Measurements from ENCODE around the gene BMP2K.

Gene BMP2K

GRCh38 chr4:78772526-78773091, 3.5 kb upstream of the BMP2K start:
- H3K9me3 ChIP-seq (ENCODE audit: insufficient read depth, low read depth, low read length): no peaks in the 10 kb centered on the region
- peaks cover 44% of the 10 kb centered on the region for H3K4me1 ChIP-seq (ENCODE audit: insufficient read depth, low read length, poor library complexity, severe bottlenecking)
- H3K4me2 ChIP-seq (ENCODE audit: low read depth, low read length, poor library complexity, severe bottlenecking): no peak overlapping the region
- no peaks in the 10 kb centered on the region for H3K27me3 ChIP-seq (ENCODE audit: insufficient read depth, low read length, poor library complexity, severe bottlenecking)
- no peaks in the 10 kb centered on the region for H3K36me3 ChIP-seq (ENCODE audit: insufficient read depth, low read length)
- peaks cover 11% of the 10 kb centered on the region; the same call in 1 of the 2 replicates for H3F3A ChIP-seq (ENCODE audit: low read depth)
- H3K9me2 ChIP-seq (replicated peaks; ENCODE audit: low read depth, low read length): no peaks in the 10 kb centered on the region
- no peak overlapping the region for H3K4me3 ChIP-seq (ENCODE audit: low read length, poor library complexity, severe bottlenecking)
- H3K79me2 ChIP-seq (ENCODE audit: insufficient read depth, low read length): peaks cover 22% of the 10 kb centered on the region
- no peak overlapping the region for H2AFZ ChIP-seq (ENCODE audit: low read length)
- no peak overlapping the region for H3K9ac ChIP-seq (ENCODE audit: low read depth, low read length, poor library complexity, severe bottlenecking)
- H4K20me1 ChIP-seq (ENCODE audit: insufficient read depth, low read length, poor library complexity, severe bottlenecking): peaks cover 7% of the 10 kb centered on the region
- no peak for TF ChIP-seq EZH2phosphoT487 (IDR thresholded peaks at IDR 0.05; ENCODE audit: borderline replicate concordance)
- TF ChIP-seq CTCF (conservative IDR thresholded peaks at IDR 0.05; ENCODE audit: low read length): no peak

DNA sequence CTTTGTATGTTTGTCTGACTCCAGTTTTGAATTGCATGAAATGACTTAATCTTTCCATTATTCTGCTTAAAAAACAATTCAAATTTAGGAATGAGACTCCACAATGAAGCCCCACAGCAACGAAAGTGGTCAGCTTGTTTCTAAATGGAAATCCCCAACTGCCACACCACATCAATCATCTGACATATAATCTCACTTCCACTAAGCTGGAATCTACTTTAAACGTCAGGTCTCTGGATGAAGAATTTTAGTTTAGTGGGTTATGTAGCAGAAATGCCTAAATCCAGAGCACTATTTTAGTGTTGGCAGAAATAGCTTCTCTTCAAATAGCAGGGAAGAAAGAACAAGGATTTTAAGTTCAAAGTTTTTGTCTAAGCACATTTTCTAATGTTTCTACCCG, 1.7 kb upstream of the BMP2K start:
- Histone ChIP-seq H3K79me2 (ENCODE audit: insufficient read depth, low read length) (peaks cover 40% of the 10 kb centered on the region), H3K9me2 (replicated peaks; ENCODE audit: low read depth, low read length) (no peaks in the 10 kb centered on the region), H4K20me1 (ENCODE audit: insufficient read depth, low read length, poor library complexity, severe bottlenecking) (peaks cover 23% of the 10 kb centered on the region), H3K36me3 (ENCODE audit: insufficient read depth, low read length) (no peaks in the 10 kb centered on the region), H3K9ac (ENCODE audit: low read depth, low read length, poor library complexity, severe bottlenecking) (peak overlapping the region; percentile 99), H3K27me3 (ENCODE audit: insufficient read depth, low read length, poor library complexity, severe bottlenecking) (no peaks in the 10 kb centered on the region), H2AFZ (ENCODE audit: low read length) (no peak overlapping the region), H3K4me3 (ENCODE audit: low read length, poor library complexity, severe bottlenecking) (peak overlapping the region; percentile 95), H3K4me1 (ENCODE audit: insufficient read depth, low read length, poor library complexity, severe bottlenecking) (peaks cover 42% of the 10 kb centered on the region), H3K9me3 (ENCODE audit: insufficient read depth, low read depth, low read length) (no peaks in the 10 kb centered on the region), H3K4me2 (ENCODE audit: low read depth, low read length, poor library complexity, severe bottlenecking) (peak overlapping the region; percentile 98), H3F3A (ENCODE audit: low read depth) (peaks cover 11% of the 10 kb centered on the region; the same call in 1 of the 2 replicates)
- TF ChIP-seq EZH2phosphoT487 (IDR thresholded peaks at IDR 0.05; ENCODE audit: borderline replicate concordance) (no peak), CTCF (conservative IDR thresholded peaks at IDR 0.05; ENCODE audit: low read length) (no peak)

DNA sequence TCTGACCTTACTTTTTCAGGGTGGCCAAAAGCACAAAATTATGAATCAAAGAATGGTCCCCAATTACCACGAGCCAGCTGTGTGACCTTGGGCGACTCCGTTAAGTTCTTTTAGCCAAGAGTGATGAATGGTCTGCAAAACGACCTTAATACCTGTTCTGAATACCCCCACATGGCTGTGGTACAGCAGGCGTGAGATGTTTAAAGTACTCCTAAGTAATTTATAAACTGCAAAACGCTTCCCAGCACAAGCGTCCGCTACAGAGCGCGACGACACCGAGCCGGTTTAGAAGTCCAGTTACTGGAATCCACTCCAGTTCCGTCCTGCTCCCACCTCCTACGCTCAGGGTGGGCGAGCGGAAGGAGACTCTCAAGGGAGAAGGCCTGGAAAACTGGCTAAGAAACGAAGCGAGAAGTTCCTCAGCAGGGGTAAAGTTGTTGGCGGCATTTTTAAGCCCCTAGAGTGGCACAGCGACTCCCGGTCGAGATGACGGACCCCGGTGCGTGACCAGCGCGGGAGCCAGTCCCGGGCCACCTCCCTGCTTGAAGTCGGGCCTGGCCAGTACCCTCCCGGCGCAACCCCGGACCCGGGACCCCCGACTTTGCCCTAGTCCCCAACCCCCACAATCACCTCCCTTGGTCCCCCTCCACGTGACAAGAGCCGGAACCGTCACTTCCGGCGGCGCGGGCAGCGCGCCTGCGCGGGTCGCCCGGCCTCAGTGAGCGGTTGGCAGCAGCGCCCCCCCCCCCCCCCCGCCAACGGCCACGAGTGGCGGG, 659 bp upstream of the BMP2K start:
- peaks cover 34% of the 10 kb centered on the region for H4K20me1 ChIP-seq (ENCODE audit: insufficient read depth, low read length, poor library complexity, severe bottlenecking)
- no peaks in the 10 kb centered on the region for H3K9me3 ChIP-seq (ENCODE audit: insufficient read depth, low read depth, low read length)
- peaks cover 42% of the 10 kb centered on the region for H3K4me1 ChIP-seq (ENCODE audit: insufficient read depth, low read length, poor library complexity, severe bottlenecking)
- peak overlapping the region; percentile 99 for H3K9ac ChIP-seq (ENCODE audit: low read depth, low read length, poor library complexity, severe bottlenecking)
- H3K36me3 ChIP-seq (ENCODE audit: insufficient read depth, low read length): no peaks in the 10 kb centered on the region
- peaks cover 51% of the 10 kb centered on the region for H3K79me2 ChIP-seq (ENCODE audit: insufficient read depth, low read length)
- H3F3A ChIP-seq (ENCODE audit: low read depth): peaks cover 11% of the 10 kb centered on the region; the same call in 1 of the 2 replicates
- no peaks in the 10 kb centered on the region for H3K9me2 ChIP-seq (replicated peaks; ENCODE audit: low read depth, low read length)
- no peaks in the 10 kb centered on the region for H3K27me3 ChIP-seq (ENCODE audit: insufficient read depth, low read length, poor library complexity, severe bottlenecking)
- TF ChIP-seq CTCF (conservative IDR thresholded peaks at IDR 0.05; ENCODE audit: low read length): no peak
- TF ChIP-seq EZH2phosphoT487 (IDR thresholded peaks at IDR 0.05; ENCODE audit: borderline replicate concordance): no peak
- H3K4me2 ChIP-seq (ENCODE audit: low read depth, low read length, poor library complexity, severe bottlenecking): peak overlapping the region; percentile 98
- H2AFZ ChIP-seq (ENCODE audit: low read length): peak overlapping the region; percentile 76
- peak overlapping the region; percentile 95 for H3K4me3 ChIP-seq (ENCODE audit: low read length, poor library complexity, severe bottlenecking)

Data from Loucy (cell line).